ENCODE data around the gene ZNF574.

The ZNF574 gene

DNA sequence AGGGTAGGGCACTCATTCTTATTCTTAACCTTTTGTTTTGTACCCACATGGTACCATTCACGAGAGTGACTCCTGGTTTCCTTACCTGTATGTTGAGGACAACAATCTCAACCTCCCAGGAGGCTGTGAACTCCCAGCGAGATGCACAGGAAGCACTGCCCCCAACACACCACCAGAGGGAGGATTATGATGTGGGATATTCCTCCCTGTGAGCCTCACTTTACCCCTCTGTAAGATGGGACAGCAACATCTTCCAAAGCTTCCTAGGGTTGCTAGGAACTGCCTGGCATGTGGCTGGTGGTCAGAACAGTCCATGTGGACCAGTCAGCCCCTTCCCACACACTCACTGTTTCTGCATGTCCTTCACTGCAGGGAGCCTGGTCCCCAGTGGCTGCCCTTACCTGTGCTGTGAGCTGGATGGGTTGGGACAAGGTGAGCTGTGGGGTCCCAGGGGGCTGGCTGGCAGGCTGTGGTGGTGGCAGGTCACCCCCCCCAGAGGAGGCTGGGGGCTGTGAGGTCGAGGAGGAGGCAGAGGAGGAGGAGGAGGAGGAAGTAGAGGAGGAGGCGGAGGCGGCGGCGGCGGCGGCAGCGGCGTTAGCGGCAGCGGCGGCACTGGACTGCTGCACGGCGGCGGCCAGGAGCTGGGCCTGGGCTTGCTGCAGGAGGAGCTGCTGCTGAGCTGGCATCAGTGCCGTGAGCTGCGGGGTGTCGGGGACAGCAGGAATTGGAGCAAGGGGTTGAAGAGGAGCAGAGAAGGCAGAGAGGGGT, 40.5 kb downstream of the ZNF574 start:
- Histone ChIP-seq H3K4me1 (ENCODE audit: control insufficient read depth, insufficient read depth, low read length, poor library complexity, severe bottlenecking) (peaks cover 39% of the 10 kb centered on the region), H3K36me3 (ENCODE audit: control insufficient read depth, insufficient read depth, low read length) (peaks cover 11% of the 10 kb centered on the region), H3K9me3 (ENCODE audit: control insufficient read depth, low read length) (no peaks in the 10 kb centered on the region), H3K27ac (ENCODE audit: low read depth, low read length, severe bottlenecking) (no peak overlapping the region), H3K4me3 (ENCODE audit: extremely low read depth, insufficient read depth, low read length, poor library complexity, severe bottlenecking) (no peak overlapping the region)
- WGBS, 2 experiments (ENCODE audit: insufficient coverage in 2 of 2) = 96% methylated on average over 7 to 15 of the region's 20 CpGs

DNA sequence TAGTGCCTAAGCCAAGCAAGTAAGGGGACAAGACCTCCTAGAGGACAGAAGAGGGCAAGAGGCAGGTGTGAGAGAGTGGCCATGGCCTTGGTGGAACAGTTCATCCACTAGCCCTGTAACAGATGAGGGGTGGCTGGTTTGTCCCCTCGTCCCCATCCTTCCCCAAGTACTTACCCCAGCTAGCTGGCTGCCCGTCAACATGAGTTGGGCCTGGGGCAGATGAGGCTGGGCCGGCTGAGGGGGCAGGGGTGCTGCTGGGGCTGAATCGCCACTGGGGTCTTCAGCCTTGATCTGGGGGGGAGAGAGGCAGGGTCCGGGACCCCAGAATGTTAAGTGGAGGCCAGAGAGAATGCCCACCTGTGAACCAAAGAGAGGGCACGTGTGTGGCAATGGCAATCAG, 41.1 kb downstream of the ZNF574 start:
- H3K9me3 ChIP-seq (ENCODE audit: control insufficient read depth, low read length) = no peaks in the 10 kb centered on the region
- 98 to 100% methylated on average over 4 to 5 of the region's 6 CpGs for WGBS, 2 experiments (ENCODE audit: insufficient coverage in 2 of 2)
- no peak overlapping the region for H3K4me3 ChIP-seq (ENCODE audit: extremely low read depth, insufficient read depth, low read length, poor library complexity, severe bottlenecking)
- H3K36me3 ChIP-seq (ENCODE audit: control insufficient read depth, insufficient read depth, low read length) = peaks cover 11% of the 10 kb centered on the region
- no peak overlapping the region for H3K27ac ChIP-seq (ENCODE audit: low read depth, low read length, severe bottlenecking)
- peaks cover 38% of the 10 kb centered on the region for H3K4me1 ChIP-seq (ENCODE audit: control insufficient read depth, insufficient read depth, low read length, poor library complexity, severe bottlenecking)

DNA sequence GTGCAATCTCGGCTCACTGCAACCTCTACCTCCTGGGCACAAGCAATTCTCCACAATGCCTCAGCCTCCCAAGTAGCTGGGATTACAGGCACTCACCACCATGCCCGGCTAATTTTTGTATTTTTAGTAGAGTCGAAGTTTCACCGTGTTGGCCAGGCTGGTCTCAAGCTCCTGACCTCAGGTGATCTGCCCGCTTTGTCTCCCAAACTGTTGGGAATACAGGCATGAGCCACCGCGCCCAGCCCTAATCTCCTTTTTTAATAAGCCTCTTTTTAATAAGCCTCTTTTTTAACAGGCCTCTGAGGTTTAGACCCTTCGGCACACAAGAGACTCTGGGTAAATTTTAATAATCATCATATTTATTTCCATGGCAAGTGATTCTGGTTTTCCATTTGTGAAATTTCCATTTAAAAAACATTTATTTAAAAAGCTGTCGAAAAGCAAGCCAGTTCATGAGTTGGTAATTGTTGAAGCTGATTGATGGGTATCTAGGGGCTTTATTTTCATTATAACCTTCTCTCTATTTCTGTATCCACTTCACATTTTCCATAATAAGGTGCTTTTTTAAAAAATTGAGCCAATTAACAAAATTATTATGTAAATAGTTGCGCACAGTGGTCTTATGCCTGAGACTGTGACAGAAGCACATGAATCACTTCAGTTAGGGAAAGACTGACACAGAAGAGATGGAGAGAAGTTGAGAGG, 44.5 kb downstream of the ZNF574 start:
- peaks cover 11% of the 10 kb centered on the region for H3K36me3 ChIP-seq (ENCODE audit: control insufficient read depth, insufficient read depth, low read length)
- H3K4me3 ChIP-seq (ENCODE audit: extremely low read depth, insufficient read depth, low read length, poor library complexity, severe bottlenecking) = no peak overlapping the region
- peaks cover 27% of the 10 kb centered on the region for H3K4me1 ChIP-seq (ENCODE audit: control insufficient read depth, insufficient read depth, low read length, poor library complexity, severe bottlenecking)
- WGBS, 2 experiments (ENCODE audit: insufficient coverage in 2 of 2) = 92 to 96% methylated on average over 2 to 8 of the region's 10 CpGs
- H3K27ac ChIP-seq (ENCODE audit: low read depth, low read length, severe bottlenecking) = no peak overlapping the region
- peaks cover 6% of the 10 kb centered on the region for H3K9me3 ChIP-seq (ENCODE audit: control insufficient read depth, low read length)

DNA sequence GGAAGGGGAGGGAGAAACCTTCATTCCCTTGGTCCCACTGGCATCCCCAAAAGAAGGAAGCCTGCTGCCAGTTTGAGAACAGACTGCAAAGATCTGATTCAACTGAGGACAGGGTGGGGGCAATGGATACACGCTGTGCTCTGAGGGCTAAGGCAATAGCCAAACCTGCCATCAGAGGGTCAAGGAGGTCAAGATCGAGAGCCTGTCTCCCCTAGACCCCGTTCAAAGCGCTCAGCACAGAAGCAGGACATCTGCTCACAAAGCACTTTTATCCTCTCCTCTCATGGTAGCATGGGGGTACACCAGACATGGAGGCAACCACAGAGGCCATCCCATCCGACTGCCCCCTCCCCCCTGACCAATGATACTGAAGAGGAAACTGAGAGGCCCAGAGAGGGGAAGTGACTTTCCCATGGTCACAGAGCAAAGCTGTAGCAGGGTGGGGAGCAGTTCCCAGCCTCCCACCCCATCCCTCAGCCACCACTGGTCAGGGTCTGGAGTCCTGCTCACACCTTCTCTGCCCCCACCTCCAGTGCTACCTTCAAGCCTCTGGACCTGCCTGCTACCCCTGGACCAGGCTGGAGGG, 45.2 kb downstream of the ZNF574 start:
- Histone ChIP-seq H3K4me3 (ENCODE audit: extremely low read depth, insufficient read depth, low read length, poor library complexity, severe bottlenecking) (no peak overlapping the region), H3K27ac (ENCODE audit: low read depth, low read length, severe bottlenecking) (no peak overlapping the region), H3K9me3 (ENCODE audit: control insufficient read depth, low read length) (peaks cover 6% of the 10 kb centered on the region), H3K4me1 (ENCODE audit: control insufficient read depth, insufficient read depth, low read length, poor library complexity, severe bottlenecking) (peaks cover 28% of the 10 kb centered on the region), H3K36me3 (ENCODE audit: control insufficient read depth, insufficient read depth, low read length) (peaks cover 11% of the 10 kb centered on the region)
- 86 to 94% methylated on average over 3 to 4 of the region's 5 CpGs for WGBS, 2 experiments (ENCODE audit: insufficient coverage in 2 of 2)

DNA sequence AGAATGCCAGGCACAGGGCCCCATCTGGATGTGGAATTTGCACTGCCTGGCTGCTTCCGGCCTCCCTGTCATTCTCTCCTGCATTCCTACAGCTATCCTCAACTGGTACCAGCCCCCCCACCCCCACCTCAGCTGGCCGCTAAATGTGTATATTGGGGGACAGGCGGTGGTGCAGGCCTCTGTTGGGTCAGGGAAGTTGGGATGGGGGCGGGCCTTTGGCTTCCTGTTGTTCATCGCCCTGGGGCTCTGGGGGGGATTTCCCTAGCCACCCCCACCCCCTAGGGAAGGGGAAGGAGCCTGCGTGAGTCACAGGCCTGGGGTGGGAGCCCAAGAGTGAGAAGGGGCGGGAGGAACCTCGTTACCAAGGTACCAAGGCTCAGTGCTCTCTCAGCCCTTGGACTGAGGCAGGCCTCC, 45.7 kb downstream of the ZNF574 start:
- peaks cover 6% of the 10 kb centered on the region for H3K36me3 ChIP-seq (ENCODE audit: control insufficient read depth, insufficient read depth, low read length)
- no peak overlapping the region for H3K4me3 ChIP-seq (ENCODE audit: extremely low read depth, insufficient read depth, low read length, poor library complexity, severe bottlenecking)
- WGBS, 2 experiments (ENCODE audit: insufficient coverage in 2 of 2) = 40% methylated on average over 2 of the region's 8 CpGs; no CpG with 5 or more reads in 1 of the 2 experiments
- peaks cover 28% of the 10 kb centered on the region for H3K4me1 ChIP-seq (ENCODE audit: control insufficient read depth, insufficient read depth, low read length, poor library complexity, severe bottlenecking)
- H3K27ac ChIP-seq (ENCODE audit: low read depth, low read length, severe bottlenecking) = no peak overlapping the region
- peaks cover 6% of the 10 kb centered on the region for H3K9me3 ChIP-seq (ENCODE audit: control insufficient read depth, low read length)

GRCh38 chr19:42122691-42123607, 47.0 kb downstream of the ZNF574 start:
- Histone ChIP-seq H3K4me3 (ENCODE audit: extremely low read depth, insufficient read depth, low read length, poor library complexity, severe bottlenecking) (no peak overlapping the region), H3K9me3 (ENCODE audit: control insufficient read depth, low read length) (peaks cover 6% of the 10 kb centered on the region), H3K4me1 (ENCODE audit: control insufficient read depth, insufficient read depth, low read length, poor library complexity, severe bottlenecking) (peaks cover 28% of the 10 kb centered on the region), H3K36me3 (ENCODE audit: control insufficient read depth, insufficient read depth, low read length) (no peaks in the 10 kb centered on the region), H3K27ac (ENCODE audit: low read depth, low read length, severe bottlenecking) (no peak overlapping the region)
- WGBS, 2 experiments (ENCODE audit: insufficient coverage in 2 of 2) = 87 to 91% methylated on average over 13 to 14 of the region's 17 CpGs

DNA sequence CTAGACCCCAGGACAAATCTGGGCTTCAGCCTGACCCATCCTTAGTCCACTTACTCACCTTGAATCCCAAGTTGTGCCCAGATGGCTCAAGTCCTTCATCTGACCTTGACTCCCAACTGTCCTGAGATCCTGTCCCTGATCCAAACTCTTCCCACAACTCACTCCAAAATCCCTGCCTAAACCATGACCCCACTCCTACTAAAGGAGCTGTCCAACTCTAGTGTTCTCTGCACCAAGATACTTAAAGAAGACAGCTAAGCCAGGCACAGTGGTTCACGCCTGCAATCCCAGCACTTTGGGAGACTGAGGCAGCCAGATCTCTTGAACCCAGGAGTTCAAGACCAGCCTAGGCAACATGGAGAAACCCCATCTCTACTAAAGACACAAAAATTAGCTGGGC, 47.8 kb downstream of the ZNF574 start:
- Histone ChIP-seq H3K36me3 (ENCODE audit: control insufficient read depth, insufficient read depth, low read length) (no peaks in the 10 kb centered on the region), H3K4me3 (ENCODE audit: extremely low read depth, insufficient read depth, low read length, poor library complexity, severe bottlenecking) (no peak overlapping the region), H3K4me1 (ENCODE audit: control insufficient read depth, insufficient read depth, low read length, poor library complexity, severe bottlenecking) (peaks cover 28% of the 10 kb centered on the region), H3K27ac (ENCODE audit: low read depth, low read length, severe bottlenecking) (no peak overlapping the region), H3K9me3 (ENCODE audit: control insufficient read depth, low read length) (peaks cover 6% of the 10 kb centered on the region)
- WGBS, 2 experiments (ENCODE audit: insufficient coverage in 2 of 2) = 89 to 100% methylated on average over 1 of the region's 1 CpG

GRCh38 chr19:42124386-42124901, 48.5 kb downstream of the ZNF574 start:
- Histone ChIP-seq H3K9me3 (ENCODE audit: control insufficient read depth, low read length) (peaks cover 6% of the 10 kb centered on the region), H3K4me1 (ENCODE audit: control insufficient read depth, insufficient read depth, low read length, poor library complexity, severe bottlenecking) (peaks cover 28% of the 10 kb centered on the region), H3K4me3 (ENCODE audit: extremely low read depth, insufficient read depth, low read length, poor library complexity, severe bottlenecking) (no peak overlapping the region), H3K27ac (ENCODE audit: low read depth, low read length, severe bottlenecking) (no peak overlapping the region), H3K36me3 (ENCODE audit: control insufficient read depth, insufficient read depth, low read length) (no peaks in the 10 kb centered on the region)
- WGBS, 2 experiments (ENCODE audit: insufficient coverage in 2 of 2) = 97 to 100% methylated on average over 2 to 4 of the region's 5 CpGs

DNA sequence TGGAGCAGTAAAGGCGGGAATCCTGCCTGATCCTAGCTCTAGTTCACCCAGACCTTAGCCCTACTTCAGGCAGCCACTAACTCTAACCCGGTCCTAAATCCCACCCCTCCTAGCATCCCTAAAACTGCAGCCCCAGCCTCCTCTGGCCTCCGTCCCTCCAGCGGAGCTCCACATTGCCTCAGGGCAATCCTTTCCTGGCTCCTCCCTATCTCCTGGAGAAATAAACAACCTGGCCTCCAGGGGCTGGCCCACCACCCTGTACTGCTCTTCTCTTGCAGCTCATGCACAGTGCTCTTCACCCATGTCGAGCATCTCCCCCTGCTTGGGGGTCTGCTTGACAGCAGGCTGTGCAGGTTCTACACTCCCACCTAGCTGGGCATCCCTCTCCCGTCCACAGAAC, 49.6 kb downstream of the ZNF574 start:
- WGBS, 2 experiments (ENCODE audit: insufficient coverage in 2 of 2) = 62 to 73% methylated on average over 4 to 6 of the region's 6 CpGs
- no peaks in the 10 kb centered on the region for H3K36me3 ChIP-seq (ENCODE audit: control insufficient read depth, insufficient read depth, low read length)
- no peak overlapping the region for H3K4me3 ChIP-seq (ENCODE audit: extremely low read depth, insufficient read depth, low read length, poor library complexity, severe bottlenecking)
- H3K27ac ChIP-seq (ENCODE audit: low read depth, low read length, severe bottlenecking) = no peak overlapping the region
- H3K4me1 ChIP-seq (ENCODE audit: control insufficient read depth, insufficient read depth, low read length, poor library complexity, severe bottlenecking) = peaks cover 39% of the 10 kb centered on the region
- H3K9me3 ChIP-seq (ENCODE audit: control insufficient read depth, low read length) = peaks cover 6% of the 10 kb centered on the region

DNA sequence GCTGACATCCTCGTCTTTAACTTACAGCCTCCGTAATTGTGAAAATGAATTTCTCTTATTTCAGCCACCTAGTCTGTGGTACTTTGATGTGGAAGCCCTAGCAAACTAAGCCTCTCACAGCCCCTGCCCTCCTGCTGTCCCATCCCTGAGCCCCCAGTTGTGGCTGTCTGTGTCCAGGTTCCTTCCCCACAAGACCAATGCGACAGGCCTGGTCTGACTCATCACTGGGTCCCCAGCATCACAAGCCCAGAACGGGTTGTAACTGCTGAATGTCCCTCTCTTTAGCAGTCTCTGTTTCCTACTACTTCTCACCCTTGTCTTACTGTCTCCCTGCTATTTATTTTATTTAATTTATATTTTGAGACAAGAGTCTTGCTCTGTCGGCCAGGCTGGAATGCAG, 50.6 kb downstream of the ZNF574 start:
- WGBS, 2 experiments (ENCODE audit: insufficient coverage in 2 of 2) = 85 to 95% methylated on average over 2 to 3 of the region's 5 CpGs
- Histone ChIP-seq H3K9me3 (ENCODE audit: control insufficient read depth, low read length) (peaks cover 6% of the 10 kb centered on the region), H3K4me3 (ENCODE audit: extremely low read depth, insufficient read depth, low read length, poor library complexity, severe bottlenecking) (no peak overlapping the region), H3K4me1 (ENCODE audit: control insufficient read depth, insufficient read depth, low read length, poor library complexity, severe bottlenecking) (peaks cover 31% of the 10 kb centered on the region), H3K27ac (ENCODE audit: low read depth, low read length, severe bottlenecking) (no peak overlapping the region), H3K36me3 (ENCODE audit: control insufficient read depth, insufficient read depth, low read length) (no peaks in the 10 kb centered on the region)

Data from mesodermal cell (in vitro differentiated cells).